A673 (cell line): ENCODE data around the gene RIPOR3.

ENCODE experiments used
- CTCF ChIP-seq: fragments of 300-800, 200-600 bp; sonication (generic); conservative IDR thresholded peaks from 2 replicates; pipeline ENCODE4 v1.5.1; 2017; ENCODE audit warnings: low read depth, mild to moderate bottlenecking, antibody characterized with exemption, low read length, moderate library complexity, mixed read lengths
- EZH2 ChIP-seq: fragments of 200-600 bp; sonication (generic); IDR thresholded peaks from 2 replicates; pipeline ENCODE4 v1.6.1; 2017; ENCODE audit warnings: borderline replicate concordance, low read depth, mild to moderate bottlenecking, mixed read lengths, antibody characterized with exemption, low read length; ENCODE audit not compliant: poor library complexity, severe bottlenecking

GRCh38 chr20:50635014-50635557 lies 56.3 kb downstream of the RIPOR3 start:
- TF ChIP-seq CTCF, result no peak
- no peak for TF ChIP-seq EZH2
